ENCODE measurements around the gene C7orf25. TPM values are rescaled to one million over a fixed set of nuclear protein-coding genes. Genes with fewer than 3 reads are reported as not detected.
"Not testable (repeated sequence)": the region's sequence is repeated elsewhere in the genome, so short reads cannot be mapped to it uniquely, and the experiment has no call there.

The C7orf25 gene
- polyA plus RNA-seq, 1 donor: 9.5 TPM

- DNase-seq: no peak
Observed at GRCh38 chr7:42931447-42931833, 19.6 kb upstream of the C7orf25 start.

- DNase-seq: no peak
Observed at GRCh38 chr7:42930889-42931288, 19.0 kb upstream of the C7orf25 start.

GRCh38 chr7:42929449-42929848, 17.6 kb upstream of the C7orf25 start:
- DNase-seq: no peak

GRCh38 chr7:42928754-42929153, 16.9 kb upstream of the C7orf25 start:
- no peak for DNase-seq

GRCh38 chr7:42926204-42926603, 14.3 kb upstream of the C7orf25 start:
- no peak for DNase-seq

GRCh38 chr7:42925630-42926029, 13.8 kb upstream of the C7orf25 start:
- DNase-seq: no peak

- DNase-seq: no peak
Observed at GRCh38 chr7:42924223-42924838, 12.5 kb upstream of the C7orf25 start.

GRCh38 chr7:42922017-42922753, 10.3 kb upstream of the C7orf25 start:
- DNase-seq: no peak

- DNase-seq: no peak
Observed at GRCh38 chr7:42915356-42915755, 3.5 kb upstream of the C7orf25 start.

GRCh38 chr7:42914421-42915045, 2.7 kb upstream of the C7orf25 start:
- no peak for DNase-seq

GRCh38 chr7:42914009-42914408, 2.1 kb upstream of the C7orf25 start:
- DNase-seq: no peak

GRCh38 chr7:42913591-42913990, 1.7 kb upstream of the C7orf25 start:
- no peak for DNase-seq

GRCh38 chr7:42910306-42910705, 1.6 kb downstream of the C7orf25 start:
- DNase-seq: no peak

GRCh38 chr7:42907316-42907715, 4.6 kb downstream of the C7orf25 start:
- no peak for DNase-seq

- no peak for DNase-seq
Observed at GRCh38 chr7:42906181-42906580, 5.7 kb downstream of the C7orf25 start.

GRCh38 chr7:42902331-42902730, 9.5 kb downstream of the C7orf25 start:
- no peak for DNase-seq

- DNase-seq: no peak
Observed at GRCh38 chr7:42900842-42901241, 11.0 kb downstream of the C7orf25 start.

- DNase-seq: no peak
Observed at GRCh38 chr7:42893346-42894240, 18.3 kb downstream of the C7orf25 start.

- DNase-seq: no peak
Observed at GRCh38 chr7:42886893-42887505, 24.9 kb downstream of the C7orf25 start.

- no peak for DNase-seq
Observed at GRCh38 chr7:42886129-42886528, 25.7 kb downstream of the C7orf25 start.

GRCh38 chr7:42885183-42885582, 26.7 kb downstream of the C7orf25 start:
- not testable (repeated sequence) for DNase-seq

- DNase-seq: peak; percentile 69
Observed at GRCh38 chr7:42883950-42884349, 27.9 kb downstream of the C7orf25 start.
